Transverse colon (tissue), 4 donors: Measurements from ENCODE around the gene CCNO. TPM values are rescaled to one million over a fixed set of nuclear protein-coding genes. Genes with fewer than 3 reads are reported as not detected.
A peak's percentile ranks its signal among the peaks of the same experiment; 100 is the strongest.

Experiments used
- DNase-seq: peaks from one replicate; pipeline ENCODE4 v3.0.0-alpha.2; 2019
- H3K27ac ChIP-seq, 4 donors: fragments of 200-600 bp; sonication (generic); 2 replicates each; pipeline ENCODE4 v1.5.1; 2016 to 2018; ENCODE audit warnings: inconsistent platforms in 4 of 4
- H3K27me3 ChIP-seq: fragments of 200-600 bp; sonication (generic); 2 replicates; pipeline ENCODE4 v1.5.1; 2017; ENCODE audit warnings: inconsistent platforms
- H3K36me3 ChIP-seq, 4 donors: fragments of 200-600 bp; sonication (generic); 2 replicates each; pipeline ENCODE4 v1.5.1; 2017 to 2019; ENCODE audit warnings: inconsistent platforms in 4 of 4
- H3K4me1 ChIP-seq, 4 donors: fragments of 200-600 bp; sonication (generic); 2 replicates each; pipeline ENCODE4 v1.5.1; 2017 to 2020; ENCODE audit warnings: inconsistent platforms in 4 of 4
- H3K4me3 ChIP-seq, 4 donors: fragments of 200-600 bp; sonication (generic); 1 replicate in 1 of 4; 2 replicates in 3 of 4; pipeline versions ENCODE4 v1.5.1 to v1.6.1; 2017 to 2019; ENCODE audit warnings: inconsistent platforms in 4 of 4
- H3K9me3 ChIP-seq, 2 donors: fragments of 200-600 bp; sonication (generic); 2 replicates each; pipeline ENCODE4 v1.5.1; 2017 to 2019; ENCODE audit warnings: inconsistent platforms in 2 of 2
- CTCF ChIP-seq, 5 experiments: fragments of 200-600 bp in 3 of 5; fragments of 450-650 bp in 2 of 5; sonication (generic) in 3 of 5; IDR thresholded peaks; 1 replicate in 2 of 5; 2 replicates in 3 of 5; pipeline ENCODE4 v1.5.1; 2016 to 2017; ENCODE audit warnings: antibody characterized with exemption in 5 of 5, inconsistent platforms in 3 of 5, mild to moderate bottlenecking in 2 of 5, moderate library complexity in 1 of 5
- EP300 ChIP-seq: sonication (generic); formaldehyde crosslinking; IDR thresholded peaks from one replicate; pipeline ENCODE4 v1.6.1; 2017; ENCODE audit warnings: antibody characterized with exemption, low read depth
- POLR2A ChIP-seq: fragments of 450-650 bp; IDR thresholded peaks from one replicate; pipeline ENCODE4 v1.6.1; 2016; ENCODE audit warnings: antibody characterized with exemption, mild to moderate bottlenecking, moderate library complexity
- POLR2AphosphoS5 ChIP-seq, 3 donors: sonication (generic); formaldehyde crosslinking; IDR thresholded peaks; one replicate each; pipeline ENCODE4 v1.6.1; 2016; ENCODE audit warnings: antibody characterized with exemption in 3 of 3
- WGBS, 2 donors: methylation state at CpG; one replicate each; pipeline ENCODE4 v1.1.5; 2018; ENCODE audit warnings: low coverage in 1 of 2; 5-methylcytosine and 5-hydroxymethylcytosine counted together
- in situ Hi-C, 4 donors: fragments of 200-750 bp; cut with MboI; loops; one replicate each; pipeline versions ENCODE4 v1.15.0 to v1.15.1; 2017; ENCODE audit warnings: low sequenced_read_pairs in 3 of 4, low pct_ligation_motif_present in 1 of 4, low pct_unique_long_range_greater_than_20kb in 1 of 4
- intact Hi-C: fragments of 100-400 bp; cut with DNase I; formaldehyde crosslinking; loops from one replicate; pipeline ENCODE4 v1.15.1; 2023; ENCODE audit warnings: low total_unique reads
- total RNA-seq, 4 donors: library from RNA; depleted of rRNA; stranded (reverse); fragments of >200 nt; gene quantifications; one replicate each; pipeline ENCODE4 v1.1.0, GENCODE V29; 2016

CCNO gene
- total RNA-seq, 4 donors from 2014 or later, result 0.80 to 6.0 (median 2.8) TPM

DNA sequence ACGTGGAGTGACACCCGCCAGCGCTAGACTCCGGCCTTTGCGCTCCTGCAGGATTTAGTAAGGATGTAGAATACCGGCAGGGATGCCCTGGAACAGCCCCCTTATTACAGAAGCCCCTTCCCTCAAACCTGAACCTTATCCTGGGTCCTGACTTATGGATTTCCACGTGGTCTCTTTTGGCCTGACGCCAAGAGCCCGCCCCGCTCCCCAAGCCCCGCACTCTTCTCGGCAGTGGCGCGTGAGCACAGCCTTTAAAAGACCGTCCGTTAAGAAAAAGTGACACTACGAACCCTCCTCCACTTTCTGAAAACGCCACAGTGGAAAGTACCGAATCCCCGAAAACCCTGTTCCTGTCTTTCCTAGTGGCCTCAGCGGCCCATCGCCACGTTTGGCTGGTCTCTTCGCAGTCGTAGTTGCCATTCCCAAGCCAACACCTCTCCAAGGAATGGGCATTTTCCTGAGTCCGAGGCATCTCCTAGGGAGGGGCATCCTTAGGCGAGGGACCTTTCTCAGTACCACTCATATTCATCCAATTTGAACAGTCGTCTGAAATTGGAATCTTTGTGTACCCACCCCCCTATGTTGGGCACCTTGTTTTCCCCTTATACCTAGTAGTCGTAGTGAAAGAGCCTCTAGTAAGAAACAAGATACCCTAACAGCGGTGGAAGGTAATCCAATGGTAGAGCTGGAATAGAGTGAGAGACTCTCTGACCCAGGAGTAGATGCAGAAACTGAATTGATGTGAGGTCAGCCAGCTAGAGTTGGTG, 5.6 kb downstream of the CCNO start:
- TF ChIP-seq EP300 (no peak), CTCF (IDR thresholded peaks at IDR 0.05) (no peak), POLR2AphosphoS5 (IDR thresholded peaks at IDR 0.05) (no peak)
- 0 to 11% methylated on average over 4 to 30 of the region's 30 CpGs for WGBS, 2 donors
- H3K27me3 ChIP-seq, result peaks cover 100% of the 10 kb centered on the region
- peaks cover 20 to 44% (median 40%) of the 10 kb centered on the region in 4 donors for H3K4me1 ChIP-seq
- H3K27ac ChIP-seq, result no peak overlapping the region
- in situ Hi-C loops (loop anchor here in 1 of 4 donors (10.0 kb wide), 1 partner anchor 53 kb away; the partner anchor contains the start of gene CDC20B), intact Hi-C loops (loop anchor here (10.0 kb wide), 1 partner anchor 53 kb away; the partner anchor contains the start of gene CDC20B)
- DNase-seq, result no peak
- peak overlapping the region in 3 of 4 donors; percentile 20 to 50 (median 39) for H3K4me3 ChIP-seq
- H3K9me3 ChIP-seq, result no peaks in the 10 kb centered on the region
- no peaks in the 10 kb centered on the region for H3K36me3 ChIP-seq

GRCh38 chr5:55226934-55227663, 6.3 kb downstream of the CCNO start, which contains the start of gene MCIDAS:
TSS of gene MCIDAS (minus strand) at chr5:55227315. CDS start at chr5:55227138, 177 bp downstream.
- peak within 1 kb of the TSS in 1 of 4 donors; percentile 48 for H3K27ac ChIP-seq
- TF ChIP-seq CTCF (IDR thresholded peaks at IDR 0.05) (peak in 3 of 5 experiments; percentile 21 to 28 (median 25)), POLR2A (no peak)
- H3K4me3 ChIP-seq, result peak within 1 kb of the TSS; percentile 12 to 50 (median 30)
- H3K27me3 ChIP-seq, result peaks cover 100% of the 10 kb centered on the region
- no peaks in the 10 kb centered on the region for H3K36me3 ChIP-seq
- 1% methylated on average over 80 of the region's 80 CpGs; no CpG with 5 or more reads in 1 of the 2 donors for WGBS, 2 donors
- H3K4me1 ChIP-seq, result peaks cover 17 to 37% (median 33%) of the 10 kb centered on the region in 4 donors
- DNase-seq, result peak; percentile 72
- in situ Hi-C loops (loop anchor here in 1 of 4 donors (10.0 kb wide), 1 partner anchor 52 kb away; the partner anchor contains the start of gene CDC20B), intact Hi-C loops (loop anchor here (10.0 kb wide), 1 partner anchor 52 kb away; the partner anchor contains the start of gene CDC20B)
- no peaks in the 10 kb centered on the region for H3K9me3 ChIP-seq

GRCh38 chr5:55226027-55226933, 7.1 kb downstream of the CCNO start:
- in situ Hi-C loops (loop anchor here in 1 of 4 donors (10.0 kb wide), 1 partner anchor 51 kb away; the partner anchor contains the start of gene CDC20B), intact Hi-C loops (loop anchor here (10.0 kb wide), 1 partner anchor 51 kb away; the partner anchor contains the start of gene CDC20B)
- TF ChIP-seq CTCF (IDR thresholded peaks at IDR 0.05) (peak; percentile 24 to 47 (median 40)), POLR2AphosphoS5 (IDR thresholded peaks at IDR 0.05) (peak in 1 of 3 donors; percentile 7), EP300 (no peak)
- Histone ChIP-seq H3K4me1 (peaks cover 9 to 29% (median 24%) of the 10 kb centered on the region in 4 donors), H3K36me3 (no peaks in the 10 kb centered on the region), H3K27me3 (peaks cover 100% of the 10 kb centered on the region), H3K9me3 (no peaks in the 10 kb centered on the region), H3K4me3 (peak overlapping the region; percentile 12 to 50 (median 30)), H3K27ac (peak overlapping the region in 1 of 4 donors; percentile 48)
- WGBS, 2 donors, result 6 to 14% methylated on average over 4 to 24 of the region's 54 CpGs
- peak; percentile 70 for DNase-seq
